Measurements from ENCODE around the gene TACC3.
A peak's percentile ranks its signal among the peaks of the same experiment; 100 is the strongest.
"Not testable (repeated sequence)": the region's sequence is repeated elsewhere in the genome, so short reads cannot be mapped to it uniquely, and the experiment has no call there.

The TACC3 gene

GRCh38 chr4:1721003-1721665, at the start of gene TACC3, which contains the start of gene TMEM129:
Gene TACC3, plus strand, starts transcription at chr4:1721521. Its CDS starts 1,901 bp downstream, at chr4:1723422.
Gene TMEM129, minus strand, starts transcription at chr4:1721323. Its CDS starts 486 bp downstream, at chr4:1720837.
- DNase-seq (ENCODE audit: low spot score) = peak; percentile 92

GRCh38 chr4:1673671-1674070, 47.6 kb upstream of the TACC3 start:
- no peak for DNase-seq (ENCODE audit: low spot score)

- no peak for DNase-seq (ENCODE audit: low spot score)
Measured at GRCh38 chr4:1674682-1675081, 46.6 kb upstream of the TACC3 start.

- no peak for DNase-seq (ENCODE audit: low spot score)
Measured at GRCh38 chr4:1675136-1675801, 46.1 kb upstream of the TACC3 start.

GRCh38 chr4:1675802-1676137, 45.6 kb upstream of the TACC3 start:
- DNase-seq (ENCODE audit: low spot score) = no peak

- DNase-seq (ENCODE audit: low spot score) = no peak
Measured at GRCh38 chr4:1676605-1677525, 44.5 kb upstream of the TACC3 start.

GRCh38 chr4:1678244-1678643, 43.1 kb upstream of the TACC3 start:
- DNase-seq (ENCODE audit: low spot score) = no peak

GRCh38 chr4:1682860-1683259, 38.5 kb upstream of the TACC3 start:
- DNase-seq (ENCODE audit: low spot score) = no peak

- DNase-seq (ENCODE audit: low spot score) = peak; percentile 80
Measured at GRCh38 chr4:1683261-1683735, 38.0 kb upstream of the TACC3 start.

GRCh38 chr4:1683736-1684505, 37.4 kb upstream of the TACC3 start, which contains the start of gene FAM53A:
Gene FAM53A, minus strand, starts transcription at chr4:1684313. Its CDS starts 15,572 bp downstream, at chr4:1668741.
- DNase-seq (ENCODE audit: low spot score) = peak; percentile 86

GRCh38 chr4:1684506-1685234, 36.7 kb upstream of the TACC3 start:
- no peak for DNase-seq (ENCODE audit: low spot score)

- no peak for DNase-seq (ENCODE audit: low spot score)
Measured at GRCh38 chr4:1685235-1686150, 35.8 kb upstream of the TACC3 start.

GRCh38 chr4:1686440-1687036, 34.8 kb upstream of the TACC3 start:
- no peak for DNase-seq (ENCODE audit: low spot score)

- DNase-seq (ENCODE audit: low spot score) = no peak
Measured at GRCh38 chr4:1690698-1691097, 30.6 kb upstream of the TACC3 start.

- no peak for DNase-seq (ENCODE audit: low spot score)
Measured at GRCh38 chr4:1691737-1692373, 29.5 kb upstream of the TACC3 start.

GRCh38 chr4:1693131-1693896, 28.0 kb upstream of the TACC3 start:
- peak; percentile 82 for DNase-seq (ENCODE audit: low spot score)

- no peak for DNase-seq (ENCODE audit: low spot score)
Measured at GRCh38 chr4:1695913-1696312, 25.4 kb upstream of the TACC3 start.

GRCh38 chr4:1701671-1702070, 19.6 kb upstream of the TACC3 start:
- DNase-seq (ENCODE audit: low spot score) = not testable (repeated sequence)

All from RKO (cell line).